ENCODE measurements around the gene SGCA.
A peak's percentile ranks its signal among the peaks of the same experiment; 100 is the strongest.

SGCA gene

DNA sequence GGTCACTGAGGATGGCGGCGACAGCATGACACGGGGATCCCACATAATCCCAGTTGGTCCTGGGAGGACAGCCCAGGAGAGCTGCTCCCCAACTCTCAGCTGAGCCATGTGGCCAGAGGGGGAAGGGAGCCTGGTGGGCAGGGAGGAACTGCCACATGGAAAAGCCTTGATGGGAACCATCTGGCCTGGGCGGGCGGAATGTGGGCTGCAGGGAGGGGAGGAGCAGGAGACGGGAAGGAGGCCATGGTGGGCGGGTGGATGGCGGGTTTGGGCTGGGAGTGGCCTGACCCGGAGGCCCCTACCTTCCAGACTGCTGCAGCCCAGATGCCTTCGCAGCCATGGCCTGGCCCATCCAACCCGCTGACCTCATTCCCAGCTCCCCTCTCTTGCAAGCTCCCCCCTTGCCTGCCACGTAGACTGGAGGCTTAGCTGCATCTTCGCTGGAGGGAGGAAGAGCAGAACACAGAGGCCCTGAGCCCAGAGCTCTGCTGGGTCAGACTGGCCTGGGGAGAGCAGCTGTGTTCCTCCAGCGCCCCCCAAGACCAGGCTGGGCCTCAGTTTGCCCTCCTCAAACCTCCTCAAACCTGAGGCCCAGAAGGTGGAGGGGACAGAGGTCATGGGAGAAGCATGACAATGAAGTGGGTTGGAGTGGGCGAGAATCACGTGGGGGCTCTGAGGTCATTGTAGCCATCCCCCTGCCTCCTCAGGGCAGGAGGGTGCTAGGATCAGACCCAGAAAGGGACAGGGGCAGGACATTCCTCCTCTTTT is 43.9 kb downstream of the SGCA start:
- peak; percentile 94 for DNase-seq (ENCODE audit: low spot score)

DNA sequence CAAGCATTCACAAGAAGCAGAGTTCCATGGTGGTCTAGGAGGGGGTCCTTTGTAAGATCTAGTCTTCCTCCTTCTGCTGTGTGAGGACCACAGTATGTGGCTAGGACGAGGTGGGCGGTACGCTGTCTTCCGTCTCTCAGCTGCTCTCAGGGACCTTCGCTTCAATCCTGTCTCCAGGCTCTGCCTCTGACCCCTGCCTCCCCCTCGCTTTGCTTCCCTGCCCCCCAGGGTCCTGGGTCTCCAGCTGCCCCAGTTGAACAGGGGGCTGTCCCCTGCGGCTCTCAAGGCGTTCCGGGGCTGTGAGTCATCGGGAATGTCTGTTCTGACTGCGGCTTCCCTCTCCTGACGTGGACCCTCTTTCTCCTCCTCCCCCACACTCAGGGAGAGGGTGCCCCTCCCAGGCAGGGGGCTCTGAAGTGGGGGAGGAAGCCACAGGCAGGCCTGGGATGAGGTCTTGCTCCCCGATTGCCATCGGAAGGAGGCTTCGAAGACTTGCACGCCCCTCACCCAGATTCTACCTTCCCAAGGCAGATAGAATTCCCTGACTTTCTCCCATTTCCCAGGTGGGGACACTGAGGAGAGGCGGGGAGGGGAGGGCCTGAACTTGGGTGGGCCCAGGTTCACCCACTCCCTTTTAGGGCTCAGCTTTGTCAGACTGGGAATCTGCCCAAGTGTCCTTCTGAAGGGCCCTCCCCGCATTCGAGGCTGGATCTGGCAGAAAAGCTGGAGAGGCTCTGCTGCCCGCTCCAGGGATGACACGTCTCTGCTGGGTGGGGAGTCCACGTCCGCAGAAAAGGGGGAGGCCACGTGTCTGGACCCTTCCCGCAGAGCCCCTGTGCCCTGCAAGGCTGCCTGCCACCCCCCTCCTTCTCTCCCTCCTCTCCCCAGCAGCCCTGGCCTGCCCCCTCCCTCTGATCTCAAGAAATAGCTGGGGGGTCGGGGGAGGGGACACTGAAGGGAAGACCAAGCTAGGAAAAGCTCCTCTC is 44.7 kb downstream of the SGCA start:
- DNase-seq (ENCODE audit: low spot score) = peak; percentile 90

DNA sequence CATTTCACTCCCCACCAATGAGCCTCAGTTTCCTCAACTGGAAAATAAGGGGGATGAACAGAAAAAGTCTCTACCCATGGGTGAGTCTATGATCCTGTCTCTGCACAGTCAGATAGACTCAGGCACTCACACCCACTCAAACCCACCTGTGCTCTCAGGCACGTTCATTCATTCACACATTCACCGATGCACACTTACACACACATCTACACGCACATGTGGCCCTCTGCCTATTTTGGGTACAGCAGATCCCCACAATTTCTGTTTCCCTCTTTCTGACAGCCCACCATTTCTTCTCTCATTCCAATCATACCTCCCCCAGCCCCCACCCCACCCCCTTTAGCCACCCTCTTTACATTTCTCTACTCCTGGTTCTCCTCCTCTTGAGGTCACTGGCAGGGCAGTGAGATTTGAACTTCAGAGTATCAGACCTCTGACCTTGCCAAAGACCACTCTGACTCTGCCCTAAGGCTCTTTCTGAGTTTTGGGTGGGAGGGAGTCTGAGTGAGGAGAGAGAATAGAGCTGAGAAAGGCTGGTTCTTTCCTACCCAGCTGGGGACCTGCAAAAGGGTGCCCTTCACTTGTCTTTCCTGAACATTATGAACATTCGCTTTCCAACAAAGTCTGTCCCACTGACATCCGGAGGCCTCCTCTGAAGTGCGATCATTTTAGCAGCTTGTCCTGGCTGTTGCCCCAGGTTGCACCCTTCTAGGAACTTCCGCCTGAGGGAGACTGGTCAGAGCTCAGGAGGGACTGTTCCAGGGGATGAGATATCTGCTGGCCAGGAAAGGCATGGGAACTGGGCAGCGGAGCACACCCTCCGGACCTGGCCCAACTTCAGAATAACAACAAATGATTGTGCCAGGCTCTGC is 45.7 kb downstream of the SGCA start:
- DNase-seq (ENCODE audit: low spot score) = peak; percentile 48

DNA sequence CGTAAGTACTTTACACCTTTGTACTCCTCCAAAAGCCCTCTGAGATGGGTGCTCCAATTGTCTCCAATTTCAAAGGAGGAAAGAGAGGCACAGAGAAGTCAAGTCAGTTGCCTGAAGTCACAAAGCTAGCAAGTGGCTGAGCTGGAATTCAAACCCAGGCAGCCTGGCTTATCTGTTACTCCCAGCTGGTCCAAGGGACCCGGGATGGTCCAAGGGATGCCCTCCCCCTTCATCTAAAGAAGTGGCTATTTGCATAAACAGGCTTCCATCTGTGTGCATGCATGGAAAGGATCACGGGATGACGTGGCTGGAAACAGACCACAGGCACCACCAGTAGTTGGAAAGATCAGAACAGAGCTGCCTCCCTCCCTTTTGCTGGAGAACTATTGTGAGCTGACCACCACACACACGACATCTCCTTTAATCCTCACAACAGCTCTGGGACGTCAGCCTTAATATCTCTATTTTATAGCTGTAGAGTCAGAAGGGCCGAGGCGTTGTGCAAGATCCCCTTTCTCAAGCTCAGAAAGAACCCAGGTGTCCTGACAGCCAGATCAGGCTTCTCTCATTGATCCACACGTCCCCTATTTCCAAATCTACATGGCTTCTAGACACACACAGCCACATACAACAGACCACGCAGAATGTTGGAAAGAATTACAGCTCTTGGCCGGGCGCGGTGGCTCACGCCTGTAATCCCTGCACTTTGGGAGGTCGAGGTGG is 46.5 kb downstream of the SGCA start:
- peak; percentile 43 for DNase-seq (ENCODE audit: low spot score)

DNA sequence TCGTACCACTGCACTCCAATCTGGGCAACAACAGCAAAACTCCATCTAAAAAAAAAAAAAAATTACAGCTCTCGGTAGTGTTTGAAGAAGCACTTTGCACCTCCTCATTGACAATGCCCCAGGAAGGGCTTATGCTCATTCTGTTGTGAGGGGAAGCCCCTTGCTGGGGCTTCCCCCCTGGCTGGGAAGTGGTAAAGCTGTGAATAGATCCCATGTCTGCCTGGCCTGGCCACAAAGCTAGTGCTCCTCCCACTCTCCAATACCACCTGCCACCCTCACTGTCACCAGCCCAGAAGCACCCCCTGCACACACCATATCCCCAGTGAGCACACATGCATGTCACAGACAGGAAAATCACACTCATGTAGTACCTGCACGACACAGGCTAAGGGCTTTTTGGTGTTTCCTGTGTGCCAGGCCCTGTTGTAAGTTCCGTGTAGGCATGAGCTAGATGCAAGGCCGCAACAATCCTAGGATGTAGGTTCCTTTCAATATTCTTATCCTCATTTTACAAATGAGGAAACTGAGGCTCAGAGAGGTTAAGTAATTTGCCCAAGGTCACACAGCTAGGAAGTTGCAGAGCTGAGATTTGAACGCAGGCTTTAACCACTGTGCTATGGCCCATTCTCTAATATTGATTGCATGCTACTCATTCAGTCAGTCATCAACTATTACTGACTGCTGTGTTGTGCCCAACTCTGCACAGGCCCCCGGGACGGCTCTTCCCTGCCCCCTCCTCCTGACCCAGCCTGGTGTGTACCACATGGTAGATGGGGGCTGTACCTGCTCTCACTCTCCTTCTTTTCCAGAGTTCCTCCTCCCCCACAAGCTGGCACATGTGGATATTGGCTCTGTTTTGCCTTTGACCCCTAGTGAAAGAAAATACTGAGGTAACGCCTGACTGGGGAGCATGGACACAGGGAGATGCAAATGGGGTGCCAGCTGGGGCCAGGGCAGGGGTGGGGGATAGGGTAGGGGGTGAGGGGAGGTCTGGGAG is 47.5 kb downstream of the SGCA start:
- DNase-seq (ENCODE audit: low spot score) = no peak

DNA sequence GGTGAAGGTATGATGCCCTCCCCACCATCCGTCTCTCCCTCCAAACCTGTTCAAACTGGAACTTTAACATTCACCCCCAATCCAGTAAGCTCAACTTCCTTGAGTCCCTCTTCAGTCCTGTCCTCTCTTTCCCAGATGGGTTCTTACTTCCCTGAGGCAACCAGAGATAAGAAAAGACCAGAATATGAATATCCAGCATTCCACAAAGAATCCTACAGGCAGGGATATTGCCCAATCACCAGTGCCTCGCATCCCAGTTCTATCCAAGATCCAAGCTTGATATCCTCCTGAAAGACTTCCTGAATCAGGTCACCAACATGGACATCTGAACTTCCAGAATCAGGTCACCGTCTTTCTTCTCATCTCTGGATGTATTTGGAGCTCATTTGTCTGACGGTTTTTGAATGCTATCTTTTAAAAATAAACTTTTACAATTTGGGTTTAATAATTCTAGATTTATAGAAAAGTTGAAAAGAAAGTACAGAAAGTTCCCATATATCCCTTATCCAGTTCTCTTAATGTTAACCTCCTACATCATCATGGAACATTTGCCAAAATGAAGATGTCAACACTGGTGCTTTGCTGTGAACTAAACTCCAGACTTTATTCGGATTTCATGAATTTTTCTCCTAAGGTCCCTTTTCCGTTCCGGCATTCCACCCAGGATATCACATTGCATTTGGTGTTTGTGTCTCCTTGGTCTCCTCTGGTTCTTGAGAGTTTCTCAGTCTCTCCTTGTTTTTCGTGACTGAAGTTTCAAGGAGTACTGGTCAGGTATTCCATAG is 49.4 kb downstream of the SGCA start:
- no peak for DNase-seq (ENCODE audit: low spot score)

DNA sequence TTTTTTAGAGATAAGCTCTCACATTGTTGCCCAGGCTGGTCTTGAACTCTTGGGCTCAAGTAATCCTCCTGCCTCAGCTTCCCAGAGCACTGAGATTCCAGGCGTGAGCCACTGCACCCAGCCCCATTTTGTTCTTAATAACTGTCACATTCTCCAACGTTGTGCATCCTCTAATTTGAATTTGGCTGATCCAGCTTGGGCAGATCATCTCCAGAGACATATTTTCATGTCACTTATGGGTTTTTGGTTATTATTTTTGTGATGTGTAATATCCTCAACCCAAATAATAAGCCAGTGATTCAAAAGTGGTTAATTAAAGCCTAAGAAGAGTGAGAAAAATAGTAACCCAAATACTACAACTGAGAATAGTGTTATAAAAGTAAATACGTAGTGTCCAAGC is 51.8 kb downstream of the SGCA start:
- no peak for DNase-seq (ENCODE audit: low spot score)

DNA sequence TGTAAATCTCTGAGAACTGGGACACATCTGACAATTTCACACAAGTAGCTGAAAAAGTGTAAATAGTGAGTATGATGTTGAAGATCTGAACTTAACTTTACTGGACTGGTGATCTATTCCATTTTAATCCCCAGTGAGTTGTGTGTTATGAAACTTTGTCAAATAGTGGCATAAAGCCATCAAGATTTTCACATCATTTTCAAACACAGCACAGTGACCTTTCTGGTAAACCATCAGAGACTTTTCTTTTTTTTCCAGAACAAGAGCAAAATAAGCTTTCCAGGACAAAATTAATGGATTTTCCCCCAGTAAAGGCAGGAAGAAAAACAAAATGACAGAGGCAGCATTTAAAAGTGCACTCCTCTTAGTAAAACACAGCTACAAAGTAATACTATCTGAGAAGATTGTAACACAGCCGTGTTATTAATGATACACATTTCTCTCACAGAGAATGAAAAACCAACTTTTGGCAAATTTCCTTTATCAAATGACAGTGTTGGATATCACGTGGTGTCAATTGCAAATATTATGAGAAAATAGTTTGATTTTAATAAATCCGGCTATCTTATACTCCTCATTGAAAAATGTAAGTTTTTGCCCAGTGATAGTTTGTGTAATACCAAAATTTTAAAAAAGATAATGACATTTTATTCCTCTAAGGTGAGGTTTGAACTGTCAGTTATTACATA is 52.4 kb downstream of the SGCA start:
- DNase-seq (ENCODE audit: low spot score) = no peak

DNA sequence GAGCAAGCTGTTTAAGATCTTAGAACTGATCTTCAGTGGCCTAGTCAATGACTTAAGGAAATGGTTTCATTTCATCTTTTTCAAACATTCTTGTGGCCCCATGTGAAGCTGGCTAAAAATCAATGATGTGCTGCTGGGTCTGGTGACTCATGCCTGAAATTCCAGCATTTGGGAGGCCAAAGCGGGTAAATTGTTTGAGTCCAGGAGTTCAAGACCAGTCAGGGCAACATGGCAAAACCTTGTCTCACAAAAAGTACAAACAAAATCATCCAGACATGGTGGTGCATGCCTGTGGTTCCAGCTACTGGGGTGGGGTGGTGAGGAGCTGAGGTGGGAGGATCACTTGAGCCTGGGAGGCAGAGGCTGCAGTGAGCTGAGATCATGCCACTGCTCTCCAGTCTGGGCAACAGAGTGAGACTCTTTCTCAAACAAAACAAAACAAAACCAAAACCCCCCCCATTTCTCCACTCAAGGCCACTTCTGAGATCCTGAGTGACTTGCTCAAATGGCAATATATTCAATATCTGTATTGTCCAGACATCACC is 53.0 kb downstream of the SGCA start:
- no peak for DNase-seq (ENCODE audit: low spot score)

DNA sequence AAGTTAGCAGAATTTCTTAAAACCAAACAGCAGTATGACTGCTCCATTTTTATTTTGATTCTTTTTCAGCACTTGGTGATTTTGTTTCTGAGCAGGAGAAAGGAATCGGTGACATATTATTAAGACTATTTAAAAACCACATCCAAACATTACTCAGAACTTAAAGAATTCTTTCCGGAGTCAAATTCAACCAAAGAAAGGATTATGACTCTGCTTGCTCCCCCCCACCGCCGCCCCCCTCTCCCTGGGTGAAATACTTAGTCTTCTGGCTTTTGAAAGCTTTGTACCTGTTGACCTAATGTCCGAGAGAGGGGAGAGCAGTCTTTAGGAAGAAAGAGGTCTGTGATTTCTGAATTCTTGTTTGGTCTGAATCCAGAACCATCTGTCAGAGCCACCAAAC is 53.5 kb downstream of the SGCA start:
- DNase-seq (ENCODE audit: low spot score) = peak; percentile 78

DNA sequence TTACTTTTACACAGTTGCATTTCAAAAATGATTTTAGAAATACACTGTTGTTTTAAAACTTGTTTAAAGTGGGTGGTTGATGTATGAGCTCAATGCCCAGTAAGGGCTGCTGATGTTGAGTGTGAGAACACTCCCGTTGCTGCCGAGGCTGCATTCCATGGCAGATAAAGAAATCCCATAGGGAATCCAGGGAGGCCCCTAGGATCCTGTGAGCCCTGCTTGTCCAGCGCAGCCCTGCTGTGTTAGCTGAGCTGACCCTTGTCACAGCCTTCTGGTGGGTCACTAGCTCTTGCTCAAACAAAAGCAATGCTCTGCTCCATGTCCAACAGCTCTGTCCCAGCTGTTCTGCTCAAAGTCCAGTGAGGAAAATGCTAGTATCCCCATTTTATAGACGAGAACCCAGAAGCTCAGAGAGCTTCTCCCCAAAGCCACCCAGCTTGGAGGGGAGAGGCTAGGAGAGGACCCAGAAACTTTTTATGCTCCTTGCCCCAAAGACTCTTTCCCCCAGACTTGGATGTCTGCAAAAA is 54.2 kb downstream of the SGCA start:
- peak; percentile 77 for DNase-seq (ENCODE audit: low spot score)

DNA sequence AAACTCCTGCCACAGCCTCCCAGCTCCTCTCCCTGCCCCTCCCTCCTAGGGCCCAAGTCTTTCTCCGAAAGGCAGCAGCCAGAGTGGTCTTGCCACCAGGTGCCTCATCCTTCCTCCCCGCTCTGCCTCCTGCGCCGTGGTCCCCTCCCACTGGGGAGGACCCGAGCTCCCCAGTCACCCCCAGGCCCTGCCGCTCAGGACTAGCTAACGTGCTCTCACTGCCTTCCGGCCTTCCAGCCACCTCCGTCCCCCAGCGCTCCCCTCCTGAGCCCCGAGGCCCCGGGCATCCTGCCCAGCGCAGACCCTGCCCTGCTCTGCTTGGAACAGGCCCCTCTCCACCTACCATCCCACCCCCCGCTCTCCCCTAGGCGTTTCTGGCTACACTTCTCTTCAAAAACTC is 55.0 kb downstream of the SGCA start:
- DNase-seq (ENCODE audit: low spot score) = no peak

DNA sequence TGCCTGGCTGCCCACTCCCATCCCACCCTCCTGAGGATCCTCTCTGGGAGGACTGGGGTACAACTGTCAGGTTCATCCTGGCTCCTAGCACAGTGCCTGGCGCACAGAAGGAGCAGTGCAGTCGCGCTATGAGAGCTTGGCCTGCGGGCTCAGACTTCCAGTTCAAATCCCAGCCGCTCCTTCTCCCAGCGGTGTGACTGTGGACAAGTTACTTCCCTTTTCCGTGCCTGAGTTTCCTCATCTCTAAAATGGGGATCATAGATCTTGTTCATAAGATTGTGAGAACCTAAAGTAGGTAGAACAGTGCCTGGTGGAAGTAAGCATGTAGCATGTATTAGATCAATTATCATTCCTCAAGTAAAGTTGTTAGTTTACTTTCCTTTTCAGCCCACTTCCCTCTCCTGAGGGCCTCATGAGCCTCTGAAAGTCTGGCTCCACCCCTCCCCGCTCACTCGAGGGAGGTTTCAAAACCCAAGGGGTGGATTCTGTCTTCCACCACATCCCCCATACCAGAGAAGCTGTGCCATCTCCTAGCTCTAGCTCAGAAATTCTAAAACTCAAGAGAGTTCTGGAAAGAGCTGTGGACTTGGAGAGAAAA is 55.6 kb downstream of the SGCA start:
- peak; percentile 75 for DNase-seq (ENCODE audit: low spot score)

DNA sequence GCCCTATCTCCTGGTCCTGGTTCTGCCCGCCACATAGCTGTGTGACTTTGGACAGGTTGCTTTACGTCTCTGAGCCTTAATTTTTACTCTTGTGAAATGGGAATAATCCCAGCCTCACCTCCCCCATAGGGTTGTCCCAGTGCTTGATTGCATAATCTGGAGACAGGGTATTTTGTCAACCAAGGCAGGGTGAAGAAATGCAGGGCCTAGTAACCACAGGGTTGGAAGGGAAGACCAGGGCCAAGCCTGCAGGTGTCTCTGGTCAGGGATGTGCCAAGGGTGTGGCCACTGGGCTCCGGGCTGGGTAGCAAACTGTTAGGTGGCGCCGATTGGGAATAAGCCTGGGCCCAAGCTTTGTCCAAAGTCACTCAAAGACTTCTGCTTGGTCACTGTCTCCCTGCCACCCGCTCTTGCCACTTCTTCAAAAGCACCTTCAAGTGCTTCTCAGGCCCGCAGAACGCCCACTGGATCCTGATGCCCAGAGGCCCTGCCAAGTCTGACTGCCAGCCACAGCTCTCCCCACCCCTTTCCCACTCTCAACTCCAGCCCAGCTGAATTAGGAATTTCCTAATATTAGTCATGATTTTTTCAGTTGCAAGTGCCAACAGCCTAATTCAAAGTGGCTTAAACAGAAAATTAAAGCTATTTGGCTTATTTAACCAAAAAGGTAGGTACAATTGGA is 56.2 kb downstream of the SGCA start:
- DNase-seq (ENCODE audit: low spot score) = peak; percentile 83

DNA sequence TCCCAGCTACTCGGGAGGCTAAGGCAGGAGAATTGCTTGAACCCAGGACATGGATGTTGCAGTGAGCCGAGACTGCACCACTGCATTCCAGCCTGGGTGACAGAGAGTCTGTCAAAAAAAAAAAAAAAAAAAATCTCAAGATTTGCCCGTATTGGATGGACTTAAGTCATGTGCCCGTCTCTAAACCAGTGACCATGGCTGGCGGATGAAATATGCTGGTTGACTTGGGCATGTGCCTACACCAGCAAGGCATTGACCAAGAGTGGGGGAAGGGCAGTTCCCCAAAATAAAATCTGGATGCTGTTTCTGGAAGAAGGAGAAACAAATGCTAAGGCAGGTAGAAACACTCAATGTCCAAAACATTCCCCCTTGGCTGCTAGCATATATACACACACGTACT is 57.1 kb downstream of the SGCA start:
- DNase-seq (ENCODE audit: low spot score) = no peak

Measured in GM03348 (cell line).